HG03103 (cell line): ENCODE data around the gene TAF1C.
"Not testable (repeated sequence)": the region's sequence is repeated elsewhere in the genome, so short reads cannot be mapped to it uniquely, and the experiment has no call there.

ENCODE experiments used
- ATAC-seq: cut with Tn5 transposase; IDR thresholded peaks from one replicate; pipeline ENCODE4 v1.9.1; 2021; ENCODE audit warnings: low read depth; ENCODE audit not compliant: unreplicated experiment

Gene TAF1C, protein sequence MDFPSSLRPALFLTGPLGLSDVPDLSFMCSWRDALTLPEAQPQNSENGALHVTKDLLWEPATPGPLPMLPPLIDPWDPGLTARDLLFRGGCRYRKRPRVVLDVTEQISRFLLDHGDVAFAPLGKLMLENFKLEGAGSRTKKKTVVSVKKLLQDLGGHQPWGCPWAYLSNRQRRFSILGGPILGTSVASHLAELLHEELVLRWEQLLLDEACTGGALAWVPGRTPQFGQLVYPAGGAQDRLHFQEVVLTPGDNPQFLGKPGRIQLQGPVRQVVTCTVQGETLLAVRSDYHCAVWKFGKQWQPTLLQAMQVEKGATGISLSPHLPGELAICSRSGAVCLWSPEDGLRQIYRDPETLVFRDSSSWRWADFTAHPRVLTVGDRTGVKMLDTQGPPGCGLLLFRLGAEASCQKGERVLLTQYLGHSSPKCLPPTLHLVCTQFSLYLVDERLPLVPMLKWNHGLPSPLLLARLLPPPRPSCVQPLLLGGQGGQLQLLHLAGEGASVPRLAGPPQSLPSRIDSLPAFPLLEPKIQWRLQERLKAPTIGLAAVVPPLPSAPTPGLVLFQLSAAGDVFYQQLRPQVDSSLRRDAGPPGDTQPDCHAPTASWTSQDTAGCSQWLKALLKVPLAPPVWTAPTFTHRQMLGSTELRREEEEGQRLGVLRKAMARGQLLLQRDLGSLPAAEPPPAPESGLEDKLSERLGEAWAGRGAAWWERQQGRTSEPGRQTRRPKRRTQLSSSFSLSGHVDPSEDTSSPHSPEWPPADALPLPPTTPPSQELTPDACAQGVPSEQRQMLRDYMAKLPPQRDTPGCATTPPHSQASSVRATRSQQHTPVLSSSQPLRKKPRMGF

DNA sequence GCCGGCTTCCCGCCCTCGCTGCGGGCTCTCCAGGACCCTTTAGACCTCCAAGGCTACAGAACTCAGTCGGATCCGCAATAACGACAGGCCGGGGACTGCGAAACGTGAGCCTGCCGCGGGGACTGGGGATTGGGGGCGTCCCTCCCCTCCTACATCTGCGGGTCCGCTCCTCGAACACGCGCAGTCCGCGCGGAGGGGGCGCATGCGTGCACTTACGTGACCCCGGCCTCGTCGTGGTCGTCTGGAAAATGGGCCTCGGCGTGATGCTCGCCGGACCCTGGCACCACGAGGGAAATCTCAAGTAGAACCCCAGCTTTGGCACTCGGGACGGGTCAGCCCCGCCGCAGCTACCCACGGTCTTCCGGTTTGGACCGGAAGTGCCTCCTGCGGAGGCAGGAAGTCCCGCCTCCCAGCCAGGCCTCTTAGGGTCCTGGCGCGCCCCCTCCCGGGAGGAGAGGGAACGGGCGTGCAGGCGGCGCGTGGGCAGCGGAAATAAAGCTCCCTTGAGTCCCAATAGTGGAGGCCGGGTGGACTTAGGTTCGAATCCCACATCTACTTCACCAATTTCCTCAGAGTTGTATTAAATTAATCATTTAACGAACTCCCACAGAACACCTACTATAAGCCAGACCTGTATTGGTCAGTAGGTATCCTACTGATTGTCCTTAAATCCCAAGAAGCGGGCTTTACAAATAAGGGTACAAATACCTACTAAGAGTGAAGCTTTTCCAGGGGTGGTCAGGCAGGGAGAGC is at the start of gene TAF1C:
TAF1C (minus strand) TSS at position 373 of the 753 bp plus-strand sequence. CDS start 2,069 bp downstream, outside the sequence.
- peak; percentile 96 for ATAC-seq

DNA sequence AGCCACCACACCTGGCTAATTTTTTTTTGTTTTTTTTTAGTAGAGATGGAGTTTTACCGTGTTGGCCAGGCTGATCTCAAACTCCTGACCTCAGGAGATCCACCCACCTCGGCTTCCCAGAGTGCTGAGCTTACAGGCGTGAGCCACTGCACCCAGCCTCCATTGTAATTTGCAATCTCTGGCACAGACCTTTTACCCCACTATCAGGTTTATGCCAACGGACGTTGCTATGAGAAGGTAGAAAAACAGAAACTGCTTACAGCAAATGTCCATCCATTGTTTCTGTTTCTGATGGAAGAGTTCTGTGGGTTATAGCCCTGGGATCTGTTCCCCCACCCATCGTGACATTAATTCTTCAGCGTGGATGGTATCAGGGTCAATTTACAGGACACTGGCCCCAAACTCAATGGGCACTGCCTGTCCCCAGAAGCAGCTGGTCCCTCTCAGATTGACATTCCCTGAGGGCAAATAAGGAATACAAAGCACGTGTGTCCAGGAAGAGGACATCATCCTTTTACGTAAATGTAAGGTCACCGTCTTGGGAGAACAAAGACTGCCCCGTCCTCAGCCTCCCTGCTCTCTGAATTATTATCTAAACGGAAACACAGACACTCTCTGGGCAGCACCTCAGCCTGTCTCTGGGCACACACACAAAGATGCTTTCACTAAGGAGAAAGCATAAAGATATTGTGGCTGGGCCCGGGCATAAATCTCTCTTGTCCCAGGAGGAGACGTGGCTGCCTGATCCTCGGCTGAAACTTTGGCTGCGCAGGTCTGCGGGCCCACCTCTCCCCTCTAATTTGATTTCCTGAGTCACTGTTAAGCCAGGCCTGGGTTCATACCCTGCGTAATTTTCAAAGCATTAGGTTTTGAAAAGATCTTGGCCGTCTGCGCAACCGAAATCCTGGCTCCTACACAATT is 47.7 kb upstream of the TAF1C start:
- no peak for ATAC-seq

DNA sequence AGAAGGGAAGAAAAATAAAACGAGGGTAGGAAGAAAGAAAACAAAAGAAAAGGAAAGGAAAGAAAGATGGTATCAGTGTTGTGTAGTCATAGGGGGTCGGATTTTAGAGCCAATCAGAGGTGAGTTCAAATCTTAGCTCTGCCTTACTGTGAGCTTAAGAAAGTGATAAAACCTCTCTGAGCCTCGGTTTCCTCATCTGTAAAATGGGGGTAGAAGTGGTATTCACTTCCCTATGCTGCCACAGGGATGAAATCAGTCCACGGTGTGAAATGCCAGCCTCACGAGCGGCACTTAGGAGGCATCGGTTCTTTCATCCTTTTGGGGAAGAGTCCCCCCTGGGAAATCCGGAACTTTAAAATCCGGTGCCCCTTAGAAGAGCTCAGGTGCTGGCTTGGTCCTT is 46.9 kb upstream of the TAF1C start:
- ATAC-seq = no peak

DNA sequence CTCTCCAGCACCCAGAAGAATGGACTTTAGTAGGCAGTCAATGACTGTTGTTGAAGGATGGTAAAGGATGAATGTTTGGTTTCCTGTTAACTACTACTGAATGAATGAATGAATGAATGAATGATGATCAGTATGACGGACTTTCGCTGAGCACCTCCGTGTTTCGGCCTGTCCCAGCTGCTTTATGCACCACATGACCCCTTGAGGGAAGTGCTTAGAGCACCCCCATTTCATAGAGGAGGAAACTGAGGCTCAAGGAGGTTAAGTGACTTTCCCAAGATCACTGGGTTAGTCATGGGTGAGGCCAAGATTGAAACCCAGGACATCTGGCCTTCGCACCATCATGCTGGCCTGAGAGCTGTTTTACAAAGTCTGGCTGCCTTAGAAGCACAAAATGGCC is 46.1 kb upstream of the TAF1C start:
- ATAC-seq = no peak

DNA sequence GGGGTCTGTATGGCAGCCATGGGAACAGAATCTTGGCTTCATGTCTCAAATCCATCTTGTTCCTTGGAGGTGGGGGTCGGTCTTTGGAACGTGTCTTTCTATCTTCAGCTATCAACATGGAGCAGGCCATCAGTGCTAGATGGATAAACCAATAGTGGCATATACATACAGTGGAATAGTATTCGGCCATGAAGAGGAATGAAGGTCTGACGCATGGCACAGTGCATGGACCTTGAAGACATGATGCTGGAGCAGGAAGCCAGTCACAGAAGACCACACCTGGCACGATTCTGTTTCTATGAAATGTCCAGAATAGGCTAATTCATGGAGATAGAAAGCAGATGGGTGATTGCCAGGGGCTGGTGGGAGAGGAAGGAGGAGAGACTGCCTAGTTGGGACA is 45.2 kb upstream of the TAF1C start:
- ATAC-seq = no peak

DNA sequence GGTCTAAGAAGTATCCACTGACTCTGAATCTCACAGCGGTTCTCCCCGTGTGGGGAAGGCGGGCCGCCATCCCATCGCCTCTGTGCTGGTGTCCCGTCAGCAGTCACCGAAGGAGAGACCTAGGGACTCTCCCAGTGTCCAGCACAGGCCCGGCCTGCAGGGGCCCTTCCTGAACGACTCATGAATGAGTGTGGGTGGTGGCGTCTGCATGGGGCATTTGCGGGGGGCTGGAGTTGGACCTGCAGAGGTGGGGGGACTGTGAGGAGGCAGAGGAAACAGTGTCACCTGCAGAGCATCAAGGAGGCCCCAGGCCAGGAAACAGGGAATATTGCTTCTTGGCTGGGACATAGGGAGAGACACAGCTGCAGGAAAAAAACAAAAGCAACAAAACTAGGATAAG is 42.6 kb upstream of the TAF1C start:
- no peak for ATAC-seq

DNA sequence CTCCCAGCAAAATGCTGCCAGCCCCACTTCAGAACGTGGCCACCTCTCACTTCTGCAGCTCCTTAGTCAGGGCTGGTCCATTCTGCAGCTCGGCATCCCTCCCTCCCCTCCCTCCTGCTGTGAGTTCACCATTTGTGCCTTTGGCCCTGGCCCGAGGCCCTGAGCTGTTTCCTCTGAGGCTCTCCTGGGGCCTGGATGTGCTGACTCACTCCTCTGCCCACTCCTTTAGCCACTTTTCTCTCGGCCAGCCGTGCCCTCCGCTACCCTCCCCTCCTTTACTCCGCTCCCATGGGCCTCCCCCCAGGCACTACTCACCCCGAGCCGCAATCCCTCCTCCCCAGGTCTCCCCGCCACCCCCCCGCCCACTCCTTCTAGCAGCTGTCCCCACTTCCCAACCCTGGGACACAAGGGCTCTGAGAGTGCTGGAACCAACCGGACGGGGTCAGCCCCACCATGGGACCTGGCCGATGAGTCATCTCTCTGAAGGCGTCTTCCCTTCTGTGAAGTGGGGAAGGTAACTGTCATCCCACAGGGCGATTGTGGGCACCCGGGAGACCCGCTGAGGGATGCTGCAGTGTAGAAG is 41.5 kb upstream of the TAF1C start:
- ATAC-seq = no peak

DNA sequence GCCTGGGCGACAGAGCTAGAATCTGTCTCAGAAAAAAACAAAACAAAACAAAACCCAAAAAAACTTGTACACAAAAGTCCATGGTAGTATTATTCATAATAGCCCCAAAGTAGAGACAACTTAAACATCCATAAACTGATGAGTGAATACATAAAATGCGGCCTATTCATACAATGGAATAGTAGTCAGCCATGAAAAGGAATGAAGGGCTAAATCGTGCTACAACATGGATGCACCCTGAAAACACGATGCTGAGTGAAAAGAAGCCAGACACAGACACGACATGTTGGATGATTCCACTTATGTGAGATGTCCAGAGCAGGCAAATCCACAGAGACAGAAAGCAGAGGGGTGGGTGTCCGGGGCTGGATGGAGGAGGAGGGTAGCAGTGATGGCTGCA is 40.7 kb upstream of the TAF1C start:
- ATAC-seq = no peak

DNA sequence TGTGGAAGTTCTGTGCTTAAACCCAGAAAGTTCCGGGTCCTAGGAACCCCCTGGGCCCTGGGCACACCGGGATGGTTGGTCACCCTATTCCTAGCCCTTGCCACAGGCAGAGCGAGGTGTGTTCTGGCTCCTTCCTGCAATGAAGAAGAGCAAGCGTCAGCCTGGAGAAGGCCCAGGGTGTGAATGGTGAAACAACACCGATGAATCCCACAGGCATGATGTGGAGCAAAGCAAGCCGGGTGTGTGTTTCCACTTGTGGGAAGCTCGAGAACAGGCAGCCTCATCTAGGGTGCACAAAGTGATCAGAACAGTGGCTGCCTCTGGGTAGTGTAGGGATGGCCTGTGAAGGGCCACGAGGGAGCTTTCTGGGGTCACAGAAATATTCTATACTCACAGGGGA is 39.2 kb upstream of the TAF1C start:
- ATAC-seq = no peak

DNA sequence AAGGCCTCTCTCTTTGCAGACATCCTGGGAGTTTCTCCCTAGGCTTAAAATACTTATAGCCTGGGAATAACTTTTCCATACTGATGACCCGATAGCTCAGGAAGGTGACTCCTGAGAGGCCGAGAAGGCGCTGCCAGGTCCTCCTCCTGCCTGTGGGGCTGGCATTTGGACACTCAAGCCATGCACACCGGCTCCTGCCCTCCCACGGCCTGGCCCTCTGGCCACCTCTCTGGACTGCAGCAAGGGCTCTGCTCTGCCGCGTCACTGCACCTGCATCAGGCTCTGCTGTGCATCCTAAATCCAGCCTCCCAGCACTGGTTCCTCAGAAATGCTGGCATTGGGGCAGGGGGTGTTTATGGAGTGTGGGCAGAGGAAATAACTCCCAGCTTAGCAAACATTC is 38.7 kb upstream of the TAF1C start:
- ATAC-seq = no peak

DNA sequence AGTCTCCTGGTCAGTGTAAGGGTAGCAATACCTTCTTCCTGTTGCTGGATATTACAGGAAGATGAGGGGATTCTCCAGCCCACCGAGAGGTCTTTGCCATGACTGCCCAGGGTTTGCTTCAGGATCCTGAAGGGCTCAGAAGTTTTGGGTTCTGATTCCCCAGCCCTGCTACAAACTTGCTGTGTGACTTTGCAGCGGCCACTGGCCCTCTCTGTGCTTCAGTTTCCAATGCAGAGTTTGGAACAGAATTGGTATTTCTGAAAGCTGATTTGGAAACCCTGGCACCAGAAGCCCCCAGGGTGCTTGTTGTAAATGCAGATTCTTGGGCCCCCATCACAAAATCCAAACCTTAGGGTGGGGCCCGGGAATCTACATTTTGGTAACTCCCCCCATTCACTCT is 38.3 kb upstream of the TAF1C start:
- ATAC-seq = no peak

DNA sequence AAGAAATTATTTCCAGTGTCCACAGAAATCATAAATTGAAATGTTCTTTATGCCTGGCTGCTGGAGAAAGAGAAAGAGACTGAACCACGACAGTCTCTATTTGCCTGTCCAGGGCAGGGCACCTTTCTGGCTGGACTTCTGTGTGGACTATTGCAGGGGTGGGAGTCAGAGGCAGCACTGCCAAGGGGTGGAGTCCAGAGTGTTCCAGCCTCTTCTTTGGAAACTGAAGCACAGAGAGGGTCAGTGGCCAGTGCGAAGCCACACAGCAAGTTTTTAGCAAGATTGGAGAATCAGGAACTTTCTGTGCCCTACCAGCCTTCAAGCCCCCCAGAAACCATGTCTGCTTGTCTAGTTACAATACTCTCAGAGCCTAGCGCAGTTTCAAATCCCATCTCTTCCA is 37.7 kb upstream of the TAF1C start:
- ATAC-seq = no peak

DNA sequence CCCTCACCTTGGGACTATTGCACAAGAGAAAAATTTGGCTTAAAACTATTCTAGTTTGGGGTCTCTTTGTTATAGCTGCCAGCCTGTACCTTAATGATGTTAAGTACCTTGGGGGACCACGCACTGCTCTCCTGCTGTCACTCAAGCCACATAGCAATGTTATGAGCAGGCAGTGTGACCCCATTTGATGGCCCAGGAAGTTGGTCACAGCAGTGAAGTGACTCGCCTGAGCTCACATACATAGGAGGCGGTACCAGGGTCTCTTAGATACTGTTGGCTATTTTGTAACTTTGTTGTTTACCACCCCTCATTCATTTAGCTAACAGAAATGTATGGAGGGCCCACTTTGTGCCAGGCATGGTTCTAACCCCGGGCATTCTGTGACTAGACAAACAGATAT is 36.6 kb upstream of the TAF1C start:
- no peak for ATAC-seq

DNA sequence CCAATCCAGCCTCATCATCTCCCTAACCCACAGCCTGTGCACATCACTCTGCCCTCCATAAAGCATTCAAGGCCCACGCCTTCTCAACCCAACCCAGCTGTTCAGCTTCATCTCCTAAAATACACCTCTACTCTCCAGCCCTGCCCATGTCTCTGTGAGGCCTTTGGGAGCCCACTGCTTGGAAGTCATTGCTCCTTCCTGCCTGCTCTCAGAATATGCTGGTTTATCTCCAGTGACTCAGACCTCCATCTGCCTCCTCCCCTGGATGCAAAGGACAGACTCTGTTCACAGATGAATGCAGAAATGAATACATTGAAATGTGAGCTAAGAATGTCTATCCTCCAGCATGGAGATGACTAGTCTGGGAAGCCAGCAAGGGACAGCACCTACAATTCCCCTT is 34.0 kb upstream of the TAF1C start:
- ATAC-seq = no peak

DNA sequence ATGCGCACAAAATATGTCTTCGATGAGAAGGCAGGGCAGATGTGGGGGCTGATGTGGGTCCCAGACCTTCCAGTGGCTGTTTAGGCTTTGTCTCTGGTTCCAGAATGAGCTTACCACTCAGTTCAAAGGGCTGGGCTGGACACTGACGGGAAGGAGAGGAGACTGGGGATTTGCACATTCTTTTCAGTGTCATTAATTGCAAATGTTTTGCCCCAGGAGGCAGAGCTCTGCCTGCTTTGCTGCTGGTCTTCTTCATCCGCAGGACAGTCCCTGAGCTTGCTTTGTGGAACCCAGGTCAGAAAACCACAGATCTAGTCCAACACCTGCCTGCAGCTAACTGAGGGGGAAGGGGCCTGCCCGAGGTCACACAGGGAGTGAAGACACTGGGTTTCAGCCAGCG is 32.1 kb upstream of the TAF1C start:
- ATAC-seq = no peak

DNA sequence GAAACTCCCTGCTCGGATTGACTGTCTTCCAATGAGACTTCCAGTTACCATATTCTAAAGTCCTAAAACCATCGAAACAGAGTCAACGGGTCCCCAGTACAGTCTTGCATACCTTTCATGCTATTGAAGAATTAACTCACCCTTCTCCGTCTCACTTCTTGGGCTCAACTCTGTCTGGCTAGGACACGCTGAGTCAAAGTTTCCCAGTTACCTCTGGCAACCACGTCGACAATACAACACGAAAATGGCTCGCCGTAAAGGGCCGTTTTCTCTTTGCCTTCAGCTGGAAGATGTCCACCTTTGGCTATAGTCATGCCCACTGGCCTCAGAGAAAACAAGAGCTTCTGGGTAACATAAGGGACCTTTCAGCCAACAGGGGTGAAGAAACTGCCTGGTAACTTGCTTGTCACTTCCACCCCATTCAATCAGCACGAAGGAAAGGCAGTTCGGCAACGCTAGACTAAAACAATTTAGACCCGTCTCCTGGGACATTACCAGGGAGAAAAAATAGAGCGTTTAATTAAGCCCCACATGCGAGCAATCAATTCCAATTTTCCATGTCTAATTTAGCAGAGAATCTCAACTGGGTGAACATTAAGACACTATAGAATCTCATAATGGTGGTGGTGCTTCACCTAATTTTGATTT is 31.4 kb upstream of the TAF1C start:
- ATAC-seq = no peak

DNA sequence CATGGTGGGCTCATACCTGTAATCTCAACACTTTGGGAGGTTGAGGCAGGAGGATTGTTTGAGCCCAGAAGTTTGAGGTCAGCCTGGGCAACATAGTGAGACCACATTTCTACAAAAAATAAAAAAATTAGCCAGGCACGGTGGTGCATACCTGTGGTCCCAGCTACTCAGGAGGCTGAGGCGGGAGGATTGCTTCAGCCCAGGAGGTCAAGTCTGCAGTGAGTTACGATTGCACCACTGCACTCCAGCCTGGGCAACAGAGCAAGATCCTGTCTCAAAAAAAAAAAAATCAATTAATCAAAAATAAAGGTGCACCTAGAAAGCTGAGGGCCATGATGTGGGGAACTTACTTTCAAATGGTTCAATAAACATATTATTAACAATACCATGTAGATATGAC is 29.3 kb upstream of the TAF1C start:
- not testable (repeated sequence) for ATAC-seq

DNA sequence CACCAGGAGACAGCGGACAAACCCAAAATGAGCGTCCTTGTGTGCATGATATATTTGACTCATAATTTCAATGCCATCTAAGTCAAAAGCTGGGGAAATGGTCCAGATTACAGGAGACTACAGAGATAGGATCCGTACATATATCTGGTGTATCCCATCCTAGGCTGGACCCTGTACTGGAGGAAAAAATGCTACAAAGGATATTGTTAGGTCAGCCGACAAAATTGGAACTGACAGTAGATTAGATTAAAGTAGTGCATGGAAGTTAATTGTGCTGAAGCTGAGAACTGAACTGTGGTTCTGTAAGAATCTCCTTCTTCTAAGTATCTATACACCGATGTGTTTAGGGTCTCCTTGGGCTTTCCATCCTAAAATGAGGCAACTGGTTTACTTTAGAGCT is 28.7 kb upstream of the TAF1C start:
- ATAC-seq = no peak

DNA sequence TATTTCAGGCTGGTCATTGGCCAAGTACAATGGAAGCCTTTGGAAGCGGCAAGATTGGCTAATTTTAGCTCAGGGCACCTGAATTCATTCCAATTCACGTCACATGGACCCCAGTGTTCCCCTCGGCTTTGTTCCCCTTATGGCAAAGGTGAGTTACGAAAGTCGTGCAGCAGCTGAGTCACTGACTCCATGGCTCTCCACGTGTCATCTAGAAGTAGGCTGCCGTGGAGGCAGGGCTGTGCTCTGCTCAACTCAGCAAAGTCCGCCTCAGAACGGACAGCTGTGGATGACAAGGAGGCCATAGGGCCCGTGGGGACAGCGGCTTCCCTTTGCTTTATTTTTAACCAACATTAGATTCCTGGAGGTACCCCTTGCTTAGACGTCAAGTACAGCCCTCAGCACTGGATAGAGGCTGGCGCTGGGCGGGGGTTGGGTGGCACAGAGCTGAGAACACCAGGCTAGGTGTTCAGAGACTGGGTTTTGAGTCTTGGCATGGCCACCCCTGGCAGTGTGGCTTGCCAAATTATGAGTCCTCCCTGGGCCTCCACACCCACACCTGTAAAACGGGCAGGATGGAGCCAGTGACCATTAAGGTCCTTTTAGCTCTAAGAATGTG is 27.7 kb upstream of the TAF1C start:
- no peak for ATAC-seq
